ENCODE results near the gene ZBTB45.
"Not testable (repeated sequence)": the region's sequence is repeated elsewhere in the genome, so short reads cannot be mapped to it uniquely, and the experiment has no call there.

The ZBTB45 gene

GRCh38 chr19:58510084-58510862, 9.3 kb downstream of the ZBTB45 start:
- no peak for DNase-seq (ENCODE audit: low read depth, low spot score)

GRCh38 chr19:58509731-58510083, 9.9 kb downstream of the ZBTB45 start:
- no peak for DNase-seq (ENCODE audit: low read depth, low spot score)

GRCh38 chr19:58507602-58508223, 11.9 kb downstream of the ZBTB45 start:
- DNase-seq (ENCODE audit: low read depth, low spot score) = not testable (repeated sequence)

- DNase-seq (ENCODE audit: low read depth, low spot score) = no peak
These were observed 19.4 kb downstream of the ZBTB45 start for GRCh38 chr19:58500242-58500641.

GRCh38 chr19:58499021-58499927, 20.3 kb downstream of the ZBTB45 start:
- peak; percentile 98 for DNase-seq (ENCODE audit: low read depth, low spot score)

- no peak for DNase-seq (ENCODE audit: low read depth, low spot score)
These were observed 21.1 kb downstream of the ZBTB45 start for GRCh38 chr19:58498316-58499020.

- no peak for DNase-seq (ENCODE audit: low read depth, low spot score)
These were observed 21.9 kb downstream of the ZBTB45 start for GRCh38 chr19:58497634-58498170.

GRCh38 chr19:58492265-58492664, 27.3 kb downstream of the ZBTB45 start:
- DNase-seq (ENCODE audit: low read depth, low spot score) = no peak

GRCh38 chr19:58491393-58491792, 28.2 kb downstream of the ZBTB45 start:
- no peak for DNase-seq (ENCODE audit: low read depth, low spot score)

- not testable (repeated sequence) for DNase-seq (ENCODE audit: low read depth, low spot score)
These were observed 35.3 kb downstream of the ZBTB45 start for GRCh38 chr19:58484349-58484748.

- no peak for DNase-seq (ENCODE audit: low read depth, low spot score)
These were observed 35.8 kb downstream of the ZBTB45 start for GRCh38 chr19:58483776-58484175.

GRCh38 chr19:58482372-58482771, 37.2 kb downstream of the ZBTB45 start:
- DNase-seq (ENCODE audit: low read depth, low spot score) = no peak

- DNase-seq (ENCODE audit: low read depth, low spot score) = no peak
These were observed 38.8 kb downstream of the ZBTB45 start for GRCh38 chr19:58480831-58481230.

- DNase-seq (ENCODE audit: low read depth, low spot score) = no peak
These were observed 39.2 kb downstream of the ZBTB45 start for GRCh38 chr19:58480481-58480830.

GRCh38 chr19:58479736-58480480, 39.7 kb downstream of the ZBTB45 start:
- DNase-seq (ENCODE audit: low read depth, low spot score) = no peak

GRCh38 chr19:58479303-58479702, 40.3 kb downstream of the ZBTB45 start:
- DNase-seq (ENCODE audit: low read depth, low spot score) = no peak

GRCh38 chr19:58477871-58478270, 41.7 kb downstream of the ZBTB45 start:
- DNase-seq (ENCODE audit: low read depth, low spot score) = no peak

- DNase-seq (ENCODE audit: low read depth, low spot score) = no peak
These were observed 42.5 kb downstream of the ZBTB45 start for GRCh38 chr19:58477130-58477529.

- DNase-seq (ENCODE audit: low read depth, low spot score) = no peak
These were observed 43.1 kb downstream of the ZBTB45 start for GRCh38 chr19:58476498-58477015.

- peak; percentile 90 for DNase-seq (ENCODE audit: low read depth, low spot score)
These were observed 43.7 kb downstream of the ZBTB45 start, which contains the start of gene ZNF446 for GRCh38 chr19:58475714-58476497. Gene ZNF446 (plus strand): TSS chr19:58476352. CDS start chr19:58477219, 867 bp downstream.

Measured in activated naive CD8-positive, alpha-beta T cell treated with anti-CD3 and anti-CD28 coated beads, Interleukin-2, amount 50 U/mL, for 16 hours (primary cell).